Measurements from ENCODE around the gene KRTAP5-5. TPM values are rescaled to one million over a fixed set of nuclear protein-coding genes. Genes with fewer than 3 reads are reported as not detected.
A peak's percentile ranks its signal among the peaks of the same experiment; 100 is the strongest.
"Not testable (repeated sequence)": the region's sequence is repeated elsewhere in the genome, so short reads cannot be mapped to it uniquely, and the experiment has no call there.

Gene KRTAP5-5
- total and polyA plus RNA-seq, 2 donors (not counting 1 experiment from before 2014, with no cell fraction given) = not detected

GRCh38 chr11:1586699-1587098, 42.9 kb upstream of the KRTAP5-5 start:
- DNase-seq = no peak
- H3K4me3 Mint-ChIP-seq = no peak overlapping the region
- no peaks in the 10 kb centered on the region for H3K79me2 ChIP-seq (ENCODE audit: control insufficient read depth, insufficient read depth, low read length)
- CTCF ChIA-PET = interaction anchor here (2.6 kb wide), 1 partner anchor 12 kb away, joined by 16 read pairs; no protein-coding TSS in a partner anchor
- no peaks in the 10 kb centered on the region for H4K20me1 ChIP-seq (ENCODE audit: control insufficient read depth, insufficient read depth, low read length, poor library complexity, severe bottlenecking)
- peaks cover 17% of the 10 kb centered on the region for H3K27me3 Mint-ChIP-seq
- H3K9me3 ChIP-seq (ENCODE audit: control extremely low read depth in 1 of 3, control insufficient read depth in 2 of 3, insufficient read depth in 1 of 3, low read length in 2 of 3) = peaks cover 0 to 30% (median 0%) of the 10 kb centered on the region in 3 donors
- POLR2A ChIA-PET = no interaction called here
- no peak overlapping the region for H3K27ac ChIP-seq (ENCODE audit: low read length in 2 of 2)
- H3K4me2 ChIP-seq (replicated peaks; ENCODE audit: low read depth, low read length, poor library complexity, severe bottlenecking) = no peak overlapping the region
- H3K36me3 ChIP-seq (replicated peaks in 1 of 2; ENCODE audit: control extremely low read depth in 1 of 2, control insufficient read depth in 1 of 2, extremely low read depth in 1 of 2, insufficient read depth in 2 of 2, low read length in 1 of 2) = no peaks in the 10 kb centered on the region
- no peaks in the 10 kb centered on the region for H3K9me3 Mint-ChIP-seq (ENCODE audit: insufficient read depth)
- no peak for TF ChIP-seq CTCF (IDR thresholded peaks at IDR 0.05)
- TF ChIP-seq EZH2 (IDR thresholded peaks at IDR 0.05; ENCODE audit: borderline replicate concordance, insufficient read depth, low read depth, low read length, poor library complexity, severe bottlenecking) = no peak
- WGBS (ENCODE audit: insufficient coverage) = no CpG with 5 or more reads among the region's 2 CpGs
- H3K27ac Mint-ChIP-seq = peak overlapping the region; percentile 59
- H3K4me3 ChIP-seq (ENCODE audit: control extremely low read depth in 1 of 5, extremely low read depth in 1 of 5, insufficient read depth in 1 of 5, low read depth in 2 of 5, low read length in 4 of 5) = no peak overlapping the region
- peaks cover 25% of the 10 kb centered on the region for H3K4me1 Mint-ChIP-seq
- peaks cover 8 to 34% of the 10 kb centered on the region in 2 donors for H3K4me1 ChIP-seq (ENCODE audit: control insufficient read depth in 2 of 2, insufficient read depth in 2 of 2, low read length in 2 of 2)
- no peak overlapping the region for H3K9ac ChIP-seq (ENCODE audit: low read length)
- H3K27me3 ChIP-seq (replicated peaks in 1 of 4; ENCODE audit: control extremely low read depth in 1 of 4, control insufficient read depth in 3 of 4, insufficient read depth in 4 of 4, low read length in 3 of 4) = peaks cover 0 to 28% (median 1%) of the 10 kb centered on the region in 4 experiments
- intact Hi-C loops (cut with micrococcal nuclease) = no loop called here
- ATAC-seq (ENCODE audit: low read depth) = no peak
- no peak overlapping the region for H2AFZ ChIP-seq (ENCODE audit: insufficient read depth, low read depth, low read length, poor library complexity, severe bottlenecking)

- H3K4me2 ChIP-seq (replicated peaks; ENCODE audit: low read depth, low read length, poor library complexity, severe bottlenecking) = peak overlapping the region; percentile 38
Observed at GRCh38 chr11:1589191-1589963, 40.2 kb upstream of the KRTAP5-5 start.

More at GRCh38 chr11:1589191-1589963, 40.2 kb upstream of the KRTAP5-5 start:
- H3K9ac ChIP-seq (ENCODE audit: low read length) = peak overlapping the region; percentile 9
- ChIA-PET POLR2A (interaction anchor here (1.0 kb wide), 2 partner anchors 15 to 16 kb away, joined by 4 to 7 read pairs; no protein-coding TSS in a partner anchor), CTCF (interaction anchor here (1.2 to 2.8 kb wide), 5 partner anchors 11 to 387 kb away, joined by 3 to 18 read pairs (median 7); no protein-coding TSS in a partner anchor)
- peak overlapping the region in 1 of 5 experiments; percentile 29 for H3K4me3 ChIP-seq (ENCODE audit: control extremely low read depth in 1 of 5, extremely low read depth in 1 of 5, insufficient read depth in 1 of 5, low read depth in 2 of 5, low read length in 4 of 5)
- peaks cover 8 to 27% of the 10 kb centered on the region in 2 donors for H3K4me1 ChIP-seq (ENCODE audit: control insufficient read depth in 2 of 2, insufficient read depth in 2 of 2, low read length in 2 of 2)
- H3K9me3 Mint-ChIP-seq (ENCODE audit: insufficient read depth); H3K79me2 ChIP-seq (ENCODE audit: control insufficient read depth, insufficient read depth, low read length); H4K20me1 ChIP-seq (ENCODE audit: control insufficient read depth, insufficient read depth, low read length, poor library complexity, severe bottlenecking); H3K36me3 ChIP-seq (replicated peaks in 1 of 2; ENCODE audit: control extremely low read depth in 1 of 2, control insufficient read depth in 1 of 2, extremely low read depth in 1 of 2, insufficient read depth in 2 of 2, low read length in 1 of 2); intact Hi-C loops (cut with micrococcal nuclease): not testable (repeated sequence)
- peak overlapping the region; percentile 48 for H2AFZ ChIP-seq (ENCODE audit: insufficient read depth, low read depth, low read length, poor library complexity, severe bottlenecking)
- WGBS (ENCODE audit: insufficient coverage) = 26% methylated on average over 2 of the region's 10 CpGs
- ATAC-seq (ENCODE audit: low read depth) (peak; percentile 87), DNase-seq (peak; percentile 54)
- H3K27ac ChIP-seq (ENCODE audit: low read length in 2 of 2) = peak overlapping the region in 1 of 2 donors; percentile 40
- H3K4me1 Mint-ChIP-seq = peaks cover 19% of the 10 kb centered on the region
- peak overlapping the region; percentile 69 for H3K4me3 Mint-ChIP-seq
- peaks cover 0 to 18% (median 1%) of the 10 kb centered on the region in 4 experiments for H3K27me3 ChIP-seq (replicated peaks in 1 of 4; ENCODE audit: control extremely low read depth in 1 of 4, control insufficient read depth in 3 of 4, insufficient read depth in 4 of 4, low read length in 3 of 4)
- peaks cover 21% of the 10 kb centered on the region for H3K27me3 Mint-ChIP-seq
- peaks cover 0 to 24% (median 0%) of the 10 kb centered on the region in 3 donors for H3K9me3 ChIP-seq (ENCODE audit: control extremely low read depth in 1 of 3, control insufficient read depth in 2 of 3, insufficient read depth in 1 of 3, low read length in 2 of 3)
- H3K27ac Mint-ChIP-seq = peak overlapping the region; percentile 85

All from B cell (primary cell).